Liver (tissue), 9 donors: ENCODE measurements around the gene CCDC154. TPM values are rescaled to one million over a fixed set of nuclear protein-coding genes. Genes with fewer than 3 reads are reported as not detected.

ENCODE experiments used
- DNase-seq: peaks from one replicate; pipeline ENCODE4 v3.0.0-alpha.2; 2017; ENCODE audit warnings: low spot score
- H3K27ac ChIP-seq, 2 donors: one replicate each; pipeline ENCODE4 v1.7.0; 2013; ENCODE audit warnings: inconsistent platforms in 2 of 2, low read length in 2 of 2, control low read depth in 1 of 2, low read depth in 1 of 2, mild to moderate bottlenecking in 1 of 2
- H3K27me3 ChIP-seq, 4 donors: one replicate each; pipeline versions ENCODE4 v1.6.1 to v1.7.0; 2013; ENCODE audit warnings: low read length in 3 of 4, inconsistent platforms in 1 of 4, mild to moderate bottlenecking in 1 of 4, moderate library complexity in 1 of 4; ENCODE audit not compliant: control insufficient read depth in 4 of 4, insufficient read depth in 4 of 4
- H3K36me3 ChIP-seq, 4 donors: one replicate each; pipeline versions ENCODE4 v1.6.1 to v1.7.0; 2013; ENCODE audit warnings: low read length in 3 of 4, mild to moderate bottlenecking in 3 of 4, low read depth in 1 of 4, moderate library complexity in 1 of 4; ENCODE audit not compliant: control insufficient read depth in 4 of 4, insufficient read depth in 3 of 4
- H3K4me1 ChIP-seq, 4 donors: one replicate each; pipeline versions ENCODE4 v1.6.1 to v1.7.0; 2013; ENCODE audit warnings: low read length in 3 of 4, mild to moderate bottlenecking in 3 of 4, moderate library complexity in 1 of 4; ENCODE audit not compliant: control insufficient read depth in 4 of 4, insufficient read depth in 4 of 4
- H3K4me3 ChIP-seq, 3 donors: one replicate each; pipeline versions ENCODE4 v1.6.1 to v1.7.0; 2013; ENCODE audit warnings: low read length in 3 of 3, control low read depth in 1 of 3, low read depth in 1 of 3, mild to moderate bottlenecking in 1 of 3
- H3K9ac ChIP-seq, 2 donors: one replicate each; pipeline ENCODE4 v1.7.0; 2013; ENCODE audit warnings: low read length in 2 of 2, mild to moderate bottlenecking in 2 of 2, moderate library complexity in 2 of 2, control low read depth in 1 of 2, low read depth in 1 of 2
- H3K9me3 ChIP-seq, 4 donors: one replicate each; pipeline versions ENCODE4 v1.6.1 to v1.7.0; 2013; ENCODE audit warnings: low read length in 3 of 4; ENCODE audit not compliant: control insufficient read depth in 4 of 4
- ATF3 ChIP-seq: IDR thresholded peaks from 2 replicates; pipeline ENCODE4 v1.6.1; 2016; ENCODE audit warnings: antibody characterized with exemption
- FOXA2 ChIP-seq: IDR thresholded peaks from 2 replicates; pipeline ENCODE4 v1.6.1; 2016; ENCODE audit warnings: antibody characterized with exemption
- GABPA ChIP-seq, 2 donors: IDR thresholded peaks in 1 of 2; conservative IDR thresholded peaks in 1 of 2; 2 replicates each; pipeline ENCODE4 v1.6.1; 2016; ENCODE audit warnings: antibody characterized with exemption in 2 of 2, mild to moderate bottlenecking in 1 of 2, moderate library complexity in 1 of 2
- HNF4G ChIP-seq: IDR thresholded peaks from 2 replicates; pipeline ENCODE4 v1.6.1; 2016; ENCODE audit warnings: antibody characterized with exemption
- JUND ChIP-seq, 2 donors: IDR thresholded peaks; 2 replicates each; pipeline ENCODE4 v1.6.1; 2016; ENCODE audit warnings: antibody characterized with exemption in 2 of 2
- MAX ChIP-seq: IDR thresholded peaks from 2 replicates; pipeline ENCODE4 v1.6.1; 2016; ENCODE audit warnings: antibody characterized with exemption
- NR2F2 ChIP-seq: IDR thresholded peaks from 2 replicates; pipeline ENCODE4 v1.6.1; 2016; ENCODE audit warnings: antibody characterized with exemption
- RAD21 ChIP-seq, 2 donors: IDR thresholded peaks; 2 replicates each; pipeline ENCODE4 v1.6.1; 2016; ENCODE audit warnings: antibody characterized with exemption in 2 of 2, mild to moderate bottlenecking in 2 of 2
- REST ChIP-seq: IDR thresholded peaks from 2 replicates; pipeline ENCODE4 v1.6.1; 2016; ENCODE audit warnings: antibody characterized with exemption, mild to moderate bottlenecking
- RXRA ChIP-seq, 2 donors: IDR thresholded peaks; 2 replicates each; pipeline ENCODE4 v1.6.1; 2017 to 2018; ENCODE audit warnings: antibody characterized with exemption in 2 of 2, mild to moderate bottlenecking in 1 of 2
- TAF1 ChIP-seq: conservative IDR thresholded peaks from 2 replicates; pipeline ENCODE4 v1.6.1; 2016; ENCODE audit warnings: antibody characterized with exemption, mild to moderate bottlenecking
- YY1 ChIP-seq: IDR thresholded peaks from 2 replicates; pipeline ENCODE4 v1.6.1; 2016; ENCODE audit warnings: antibody characterized with exemption, mild to moderate bottlenecking
- ZBTB33 ChIP-seq: IDR thresholded peaks from 2 replicates; pipeline ENCODE4 v1.6.1; 2016; ENCODE audit warnings: antibody characterized with exemption
- WGBS: extraction: QIAGEN DNeasy Blood & Tissue Kit; methylation state at CpG from one replicate; pipeline ENCODE4 v1.1.7; 2013; 5-methylcytosine and 5-hydroxymethylcytosine counted together
- polyA plus RNA-seq, 2 donors: library from polyadenylated mRNA; stranded (reverse) in 1 of 2; unstranded in 1 of 2; fragments of 200-250 nt in 1 of 2; fragments of >200 nt in 1 of 2; fragmentation: Nextera tagmentation in 1 of 2; extraction: Ambion mirVana in 1 of 2; gene quantifications; one replicate each; pipeline versions ENCODE4 v1.2.1 to v1.2.3, GENCODE V29; 2013 to 2015
- total RNA-seq, 2 donors: library from RNA; depleted of rRNA; stranded (reverse); fragments of >200 nt; gene quantifications; one replicate each; pipeline ENCODE4 v1.2.3, GENCODE V29; 2014
- donor health status: healthy.
- donor health status: healthy.
- donor health status: healthy.
- donor health status: healthy.
- donor health status: healthy.

Gene CCDC154
- total and polyA plus RNA-seq, 4 donors = 0.18 to 0.42 (median 0.39) TPM; not detected in 1

GRCh38 chr16:1456951-1457350, 12.6 kb upstream of the CCDC154 start:
- H3K4me1 ChIP-seq = no peaks in the 10 kb centered on the region
- TF ChIP-seq TAF1 (no peak), GABPA (IDR thresholded peaks at IDR 0.05 in 1 of 2, conservative IDR thresholded peaks at IDR 0.05 in 1 of 2) (no peak), RAD21 (IDR thresholded peaks at IDR 0.05) (no peak), HNF4G (no peak), NR2F2 (no peak), FOXA2 (no peak)
- H3K36me3 ChIP-seq = peaks cover 0 to 58% (median 10%) of the 10 kb centered on the region in 4 donors
- no peak overlapping the region for H3K27ac ChIP-seq
- no peak for DNase-seq
- no peaks in the 10 kb centered on the region for H3K9me3 ChIP-seq
- no peak overlapping the region for H3K9ac ChIP-seq
- no peaks in the 10 kb centered on the region for H3K27me3 ChIP-seq
- H3K4me3 ChIP-seq = no peak overlapping the region
- WGBS = 95% methylated on average over 16 of the region's 16 CpGs

- H3K27me3 ChIP-seq = no peaks in the 10 kb centered on the region
- H3K9me3 ChIP-seq = no peaks in the 10 kb centered on the region
- no peak overlapping the region for H3K27ac ChIP-seq
- H3K4me3 ChIP-seq = no peak overlapping the region
- TF ChIP-seq FOXA2 (no peak), REST (no peak), RAD21 (IDR thresholded peaks at IDR 0.05) (no peak), MAX (no peak), HNF4G (no peak)
- H3K36me3 ChIP-seq = peaks cover 0 to 58% (median 8%) of the 10 kb centered on the region in 4 donors
- no peak overlapping the region for H3K9ac ChIP-seq
- WGBS = 96% methylated on average over 41 of the region's 41 CpGs
- no peak for DNase-seq
- H3K4me1 ChIP-seq = no peaks in the 10 kb centered on the region
Measured at GRCh38 chr16:1455190-1456171, 11.1 kb upstream of the CCDC154 start.

GRCh38 chr16:1454561-1454960, 10.2 kb upstream of the CCDC154 start:
- 94% methylated on average over 17 of the region's 17 CpGs for WGBS
- no peaks in the 10 kb centered on the region for H3K27me3 ChIP-seq
- no peak overlapping the region for H3K4me3 ChIP-seq
- no peak for DNase-seq
- TF ChIP-seq HNF4G (no peak), YY1 (no peak), ZBTB33 (no peak), NR2F2 (no peak), FOXA2 (no peak), JUND (IDR thresholded peaks at IDR 0.05) (no peak), RXRA (IDR thresholded peaks at IDR 0.05) (no peak), ATF3 (no peak), REST (no peak)
- no peak overlapping the region for H3K9ac ChIP-seq
- H3K27ac ChIP-seq = no peak overlapping the region
- no peaks in the 10 kb centered on the region for H3K4me1 ChIP-seq
- H3K9me3 ChIP-seq = no peaks in the 10 kb centered on the region
- peaks cover 0 to 55% (median 8%) of the 10 kb centered on the region in 4 donors for H3K36me3 ChIP-seq
